Fibroblast of gingiva (primary cell): ENCODE results near the gene HGFAC.

ENCODE experiments used
- DNase-seq: peaks from one replicate; pipeline ENCODE4 v3.0.0-alpha.2; 2011; ENCODE audit warnings: low read depth

HGFAC gene

GRCh38 chr4:3426465-3427133 lies 15.2 kb upstream of the HGFAC start:
- DNase-seq, result no peak

GRCh38 chr4:3427134-3427476 lies 14.7 kb upstream of the HGFAC start:
- no peak for DNase-seq

- no peak for DNase-seq
Observed at GRCh38 chr4:3427706-3428446, 13.9 kb upstream of the HGFAC start.

- no peak for DNase-seq
Observed at GRCh38 chr4:3429651-3430050, 12.1 kb upstream of the HGFAC start.

- DNase-seq, result no peak
Observed at GRCh38 chr4:3430524-3430923, 11.2 kb upstream of the HGFAC start.

- no peak for DNase-seq
Observed at GRCh38 chr4:3431446-3431993, 10.2 kb upstream of the HGFAC start.

GRCh38 chr4:3432381-3432790 lies 9.4 kb upstream of the HGFAC start:
- no peak for DNase-seq

- DNase-seq, result no peak
Observed at GRCh38 chr4:3433138-3433869, 8.5 kb upstream of the HGFAC start.

- DNase-seq, result no peak
Observed at GRCh38 chr4:3434881-3435685, 6.7 kb upstream of the HGFAC start.

GRCh38 chr4:3435686-3435956 lies 6.1 kb upstream of the HGFAC start:
- no peak for DNase-seq

GRCh38 chr4:3436048-3436797 lies 5.5 kb upstream of the HGFAC start:
- no peak for DNase-seq

GRCh38 chr4:3436798-3437581 lies 4.8 kb upstream of the HGFAC start:
- DNase-seq, result peak; percentile 40

- no peak for DNase-seq
Observed at GRCh38 chr4:3437582-3437936, 4.2 kb upstream of the HGFAC start.

- DNase-seq, result no peak
Observed at GRCh38 chr4:3437998-3438846, 3.5 kb upstream of the HGFAC start.

- no peak for DNase-seq
Observed at GRCh38 chr4:3438847-3439180, 3.0 kb upstream of the HGFAC start.

GRCh38 chr4:3439391-3439790 lies 2.4 kb upstream of the HGFAC start:
- DNase-seq, result no peak

- no peak for DNase-seq
Observed at GRCh38 chr4:3440011-3440410, 1.8 kb upstream of the HGFAC start.

GRCh38 chr4:3440979-3441500 lies 728 bp upstream of the HGFAC start:
- DNase-seq, result no peak

GRCh38 chr4:3442460-3442958 lies 741 bp downstream of the HGFAC start:
- no peak for DNase-seq
